Body of pancreas (tissue), 4 donors: ENCODE results near the gene ABCC11.

Experiments
- CTCF ChIP-seq, 7 experiments: fragments of 450-650 bp in 4 of 7; fragments of 200-600 bp in 3 of 7; sonication (generic) in 3 of 7; IDR thresholded peaks; one replicate each; pipeline ENCODE4 v1.5.1; 2016 to 2019; ENCODE audit warnings: antibody characterized with exemption in 7 of 7
- POLR2A ChIP-seq, 3 donors: fragments of 450-650 bp; IDR thresholded peaks; one replicate each; pipeline ENCODE4 v1.6.1; 2016; ENCODE audit warnings: antibody characterized with exemption in 3 of 3, mild to moderate bottlenecking in 2 of 3

DNA sequence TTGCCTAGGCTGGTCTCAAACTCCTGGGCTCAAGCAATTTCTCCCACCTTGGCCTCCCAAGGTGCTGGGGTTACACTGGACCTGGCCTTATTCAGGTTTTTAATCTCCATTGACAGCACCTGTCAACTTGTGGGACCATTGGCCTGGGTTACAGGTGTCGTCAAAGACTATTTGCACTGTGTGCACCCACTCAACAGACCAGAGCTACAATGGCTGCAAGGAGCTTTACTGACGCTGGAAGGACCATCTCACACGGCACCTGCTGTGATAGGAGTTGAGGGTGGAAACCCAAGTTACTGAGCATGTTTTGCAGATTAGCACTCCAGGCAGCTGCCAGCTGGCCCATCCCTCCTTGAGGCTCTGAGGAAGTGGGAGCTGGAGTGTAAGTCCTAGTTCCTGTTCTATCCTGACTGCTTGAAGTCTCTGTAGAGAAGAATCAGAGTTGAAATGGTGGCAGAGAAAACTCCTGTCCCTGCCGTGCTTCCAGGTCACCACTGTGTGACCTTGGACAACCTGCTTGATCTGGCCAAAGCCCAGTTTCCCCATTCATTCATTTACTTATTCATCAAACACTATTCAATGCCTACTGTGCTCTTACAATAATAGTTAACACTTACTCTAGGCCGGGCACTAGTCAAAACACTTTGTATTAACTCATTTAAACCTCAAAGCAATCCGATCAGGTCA, 45.7 kb downstream of the ABCC11 start:
- no peak for TF ChIP-seq CTCF (IDR thresholded peaks at IDR 0.05)
- no peak for TF ChIP-seq POLR2A (IDR thresholded peaks at IDR 0.05)
